KMS-11 (cell line): ENCODE data around the gene TMEM150B.

Experiments used
- H2AFZ ChIP-seq: fragments of 200-600 bp; sonication (generic); 2 replicates; pipeline ENCODE4 v1.6.1; 2016; ENCODE audit warnings: antibody characterized with exemption, mixed run types, low read depth
- H3K27ac ChIP-seq: fragments of 200-600 bp; sonication (generic); 2 replicates; pipeline ENCODE4 v1.6.1; 2016; ENCODE audit warnings: mild to moderate bottlenecking, mixed run types
- H3K27me3 ChIP-seq: fragments of 200-600 bp; sonication (generic); 2 replicates; pipeline ENCODE4 v1.6.1; 2017; ENCODE audit warnings: mild to moderate bottlenecking, low read depth, mixed run types, moderate library complexity; ENCODE audit not compliant: insufficient read depth
- H3K36me3 ChIP-seq: fragments of 200-600 bp; sonication (generic); 2 replicates; pipeline ENCODE4 v1.6.1; 2017; ENCODE audit warnings: mild to moderate bottlenecking, mixed run types; ENCODE audit not compliant: insufficient read depth
- H3K4me1 ChIP-seq: fragments of 200-600 bp; sonication (generic); 2 replicates; pipeline ENCODE4 v1.6.1; 2016; ENCODE audit warnings: mild to moderate bottlenecking, low read depth, mixed run types; ENCODE audit not compliant: poor library complexity, severe bottlenecking
- H3K4me2 ChIP-seq: fragments of 200-600 bp; sonication (generic); 2 replicates; pipeline ENCODE4 v1.7.0; 2016; ENCODE audit warnings: mild to moderate bottlenecking, mixed run types
- H3K4me3 ChIP-seq: fragments of 200-600 bp; sonication (generic); IDR thresholded peaks from 2 replicates; pipeline ENCODE4 v1.6.1; 2017; ENCODE audit warnings: low read depth, low read length, mixed read lengths; ENCODE audit not compliant: insufficient read depth
- H3K79me2 ChIP-seq: fragments of 200-600 bp; sonication (generic); 2 replicates; pipeline ENCODE4 v1.6.1; 2016; ENCODE audit warnings: low read depth, mixed run types; ENCODE audit not compliant: insufficient read depth
- H3K9ac ChIP-seq: fragments of 200-600 bp; sonication (generic); 2 replicates; pipeline ENCODE4 v1.6.1; 2016; ENCODE audit warnings: mild to moderate bottlenecking, mixed run types
- H4K20me1 ChIP-seq: fragments of 200-600 bp; sonication (generic); 2 replicates; pipeline ENCODE4 v1.6.1; 2016; ENCODE audit warnings: mild to moderate bottlenecking, mixed run types; ENCODE audit not compliant: insufficient read depth
- CTCF ChIP-seq: fragments of 200-600 bp; sonication (generic); conservative IDR thresholded peaks from 2 replicates; pipeline ENCODE4 v1.6.1; 2017; ENCODE audit warnings: low read depth, mild to moderate bottlenecking, antibody characterized with exemption, low read length, moderate library complexity, mixed read lengths

The TMEM150B gene

GRCh38 chr19:55370305-55370988 is 45.3 kb upstream of the TMEM150B start, which contains the start of gene IL11:
TSS of gene IL11 (minus strand) at chr19:55370463. CDS start at chr19:55370310, 153 bp downstream.
- no peaks in the 10 kb centered on the region for H4K20me1 ChIP-seq
- no peak within 1 kb of the TSS for H3K4me3 ChIP-seq
- no peaks in the 10 kb centered on the region for H3K36me3 ChIP-seq
- H3K27me3 ChIP-seq, result peaks cover 62% of the 10 kb centered on the region
- peaks cover 2% of the 10 kb centered on the region for H3K4me1 ChIP-seq
- H3K4me2 ChIP-seq, result no peak within 1 kb of the TSS
- no peak for TF ChIP-seq CTCF
- H3K27ac ChIP-seq, result no peak within 1 kb of the TSS
- no peak within 1 kb of the TSS for H2AFZ ChIP-seq
- no peaks in the 10 kb centered on the region for H3K79me2 ChIP-seq
- no peak within 1 kb of the TSS for H3K9ac ChIP-seq

- H3K27me3 ChIP-seq, result peaks cover 66% of the 10 kb centered on the region
- no peak for TF ChIP-seq CTCF
- no peak overlapping the region for H2AFZ ChIP-seq
- H4K20me1 ChIP-seq, result no peaks in the 10 kb centered on the region
- H3K79me2 ChIP-seq, result no peaks in the 10 kb centered on the region
- H3K27ac ChIP-seq, result no peak overlapping the region
- H3K9ac ChIP-seq, result no peak overlapping the region
- H3K36me3 ChIP-seq, result no peaks in the 10 kb centered on the region
- no peak overlapping the region for H3K4me3 ChIP-seq
- H3K4me2 ChIP-seq, result no peak overlapping the region
- H3K4me1 ChIP-seq, result no peaks in the 10 kb centered on the region
These were observed 44.6 kb upstream of the TMEM150B start for GRCh38 chr19:55369653-55370304.

DNA sequence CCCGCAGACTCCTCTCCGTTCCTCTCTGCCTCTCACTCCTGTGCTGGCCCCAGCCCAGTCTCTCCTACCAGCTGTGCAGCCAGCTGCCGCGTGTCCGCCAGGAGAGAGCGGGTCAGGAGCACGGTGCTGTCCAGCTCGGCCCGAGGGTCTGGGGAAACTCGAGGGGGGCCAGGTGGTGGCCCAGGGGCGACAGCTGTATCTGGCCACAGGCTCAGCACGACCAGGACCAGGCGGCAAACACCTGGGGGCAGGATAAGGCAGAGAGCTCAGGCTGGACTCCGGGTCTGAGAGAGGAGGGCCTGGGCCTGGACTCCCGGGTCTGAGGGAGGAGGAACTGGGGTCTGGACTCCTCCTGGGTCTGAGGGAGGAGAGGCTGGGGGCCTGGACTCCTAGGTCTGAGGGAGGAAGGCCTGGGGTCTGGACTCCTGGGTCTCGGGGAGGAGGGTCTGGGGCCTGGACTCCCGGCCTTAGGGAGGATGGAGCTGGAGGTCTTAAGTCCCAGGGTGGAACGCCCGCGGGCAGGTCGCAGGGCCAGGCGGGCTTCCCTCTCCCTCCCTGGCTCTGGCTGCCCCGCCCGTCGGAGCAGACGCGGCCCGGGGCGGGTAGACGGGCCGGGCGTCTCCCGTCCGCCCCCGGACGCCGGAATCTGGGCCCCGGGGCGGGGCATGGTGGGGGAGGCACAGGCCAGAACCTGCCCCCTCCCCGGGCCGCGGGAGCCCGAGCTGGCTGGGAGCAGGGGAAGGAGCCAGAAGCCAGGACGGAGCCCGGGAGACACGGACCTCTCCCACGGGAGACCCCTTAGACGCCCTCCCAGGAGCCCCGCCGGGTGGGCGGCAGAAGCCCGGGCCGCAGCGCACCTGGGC is 43.8 kb upstream of the TMEM150B start:
- H3K27me3 ChIP-seq, result peaks cover 71% of the 10 kb centered on the region
- TF ChIP-seq CTCF, result no peak
- H3K27ac ChIP-seq, result no peak overlapping the region

DNA sequence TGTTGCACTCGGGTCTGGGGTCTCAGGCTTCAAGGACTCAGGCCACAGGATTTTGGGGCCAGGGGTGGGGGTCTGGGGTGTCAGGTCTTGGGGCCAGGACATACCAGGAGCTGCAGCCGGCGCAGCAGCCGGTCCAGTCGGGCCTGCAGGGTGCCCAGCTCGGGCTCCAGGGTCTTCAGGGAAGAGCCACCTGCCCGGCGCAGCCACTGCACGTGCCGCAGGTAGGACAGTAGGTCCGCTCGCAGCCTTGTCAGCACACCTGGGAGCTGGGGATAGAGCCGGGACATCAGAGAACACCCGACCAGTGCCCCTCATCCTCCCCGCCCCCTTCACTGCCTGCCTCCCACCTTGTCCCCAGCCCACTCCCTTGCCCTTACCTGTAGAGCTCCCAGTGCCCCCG is 43.0 kb upstream of the TMEM150B start:
- Histone ChIP-seq H4K20me1 (no peaks in the 10 kb centered on the region), H2AFZ (no peak overlapping the region), H3K9ac (no peak overlapping the region), H3K79me2 (no peaks in the 10 kb centered on the region), H3K4me1 (no peaks in the 10 kb centered on the region), H3K27me3 (peaks cover 68% of the 10 kb centered on the region), H3K27ac (no peak overlapping the region), H3K4me3 (no peak overlapping the region), H3K36me3 (no peaks in the 10 kb centered on the region), H3K4me2 (no peak overlapping the region)
- TF ChIP-seq CTCF, result no peak

More for the DNA sequence above, 43.8 kb upstream of the TMEM150B start:
- no peak overlapping the region for H3K4me3 ChIP-seq
- H3K4me1 ChIP-seq, result no peaks in the 10 kb centered on the region
- no peaks in the 10 kb centered on the region for H4K20me1 ChIP-seq
- H2AFZ ChIP-seq, result no peak overlapping the region
- H3K4me2 ChIP-seq, result no peak overlapping the region
- no peaks in the 10 kb centered on the region for H3K79me2 ChIP-seq
- no peak overlapping the region for H3K9ac ChIP-seq
- no peaks in the 10 kb centered on the region for H3K36me3 ChIP-seq
